GM10266 (cell line): ENCODE measurements around the gene MT1M.
"Not testable (repeated sequence)": the region's sequence is repeated elsewhere in the genome, so short reads cannot be mapped to it uniquely, and the experiment has no call there.

Source experiments
- DNase-seq: peaks from one replicate; pipeline ENCODE4 v3.0.0; 2012; ENCODE audit errors: extremely low spot score
- TF ChIP-seq, protein P1 (sequence below): IDR thresholded peaks from 2 replicates; pipeline ENCODE4 v1.5.1; 2012; ENCODE audit warnings: mild to moderate bottlenecking, low read depth; ENCODE audit not compliant: control insufficient read depth, insufficient read depth; ENCODE audit errors: missing control alignments

Gene MT1M

GRCh38 chr16:56667581-56668571, 35.4 kb downstream of the MT1M start, which contains the start of gene MT1G:
TSS of gene MT1G (minus strand) at chr16:56668065. CDS start at chr16:56667993, 72 bp downstream.
- TF ChIP-seq, protein P1, sequence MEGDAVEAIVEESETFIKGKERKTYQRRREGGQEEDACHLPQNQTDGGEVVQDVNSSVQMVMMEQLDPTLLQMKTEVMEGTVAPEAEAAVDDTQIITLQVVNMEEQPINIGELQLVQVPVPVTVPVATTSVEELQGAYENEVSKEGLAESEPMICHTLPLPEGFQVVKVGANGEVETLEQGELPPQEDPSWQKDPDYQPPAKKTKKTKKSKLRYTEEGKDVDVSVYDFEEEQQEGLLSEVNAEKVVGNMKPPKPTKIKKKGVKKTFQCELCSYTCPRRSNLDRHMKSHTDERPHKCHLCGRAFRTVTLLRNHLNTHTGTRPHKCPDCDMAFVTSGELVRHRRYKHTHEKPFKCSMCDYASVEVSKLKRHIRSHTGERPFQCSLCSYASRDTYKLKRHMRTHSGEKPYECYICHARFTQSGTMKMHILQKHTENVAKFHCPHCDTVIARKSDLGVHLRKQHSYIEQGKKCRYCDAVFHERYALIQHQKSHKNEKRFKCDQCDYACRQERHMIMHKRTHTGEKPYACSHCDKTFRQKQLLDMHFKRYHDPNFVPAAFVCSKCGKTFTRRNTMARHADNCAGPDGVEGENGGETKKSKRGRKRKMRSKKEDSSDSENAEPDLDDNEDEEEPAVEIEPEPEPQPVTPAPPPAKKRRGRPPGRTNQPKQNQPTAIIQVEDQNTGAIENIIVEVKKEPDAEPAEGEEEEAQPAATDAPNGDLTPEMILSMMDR, result no peak
- no peak for DNase-seq

- TF ChIP-seq, protein P1, result no peak
- no peak for DNase-seq
Measured at GRCh38 chr16:56669005-56669839, 36.8 kb downstream of the MT1M start, which contains the start of gene MT1H. TSS of gene MT1H (plus strand) at chr16:56669814. CDS start at chr16:56669885, 71 bp downstream.

GRCh38 chr16:56669840-56670619, 37.6 kb downstream of the MT1M start:
- DNase-seq, result no peak
- TF ChIP-seq, protein P1, result no peak

- TF ChIP-seq, protein P1, result no peak
- DNase-seq, result no peak
Measured at GRCh38 chr16:56670620-56670934, 38.1 kb downstream of the MT1M start.

- DNase-seq, result not testable (repeated sequence)
Measured at GRCh38 chr16:56671691-56672090, 39.2 kb downstream of the MT1M start.

DNA sequence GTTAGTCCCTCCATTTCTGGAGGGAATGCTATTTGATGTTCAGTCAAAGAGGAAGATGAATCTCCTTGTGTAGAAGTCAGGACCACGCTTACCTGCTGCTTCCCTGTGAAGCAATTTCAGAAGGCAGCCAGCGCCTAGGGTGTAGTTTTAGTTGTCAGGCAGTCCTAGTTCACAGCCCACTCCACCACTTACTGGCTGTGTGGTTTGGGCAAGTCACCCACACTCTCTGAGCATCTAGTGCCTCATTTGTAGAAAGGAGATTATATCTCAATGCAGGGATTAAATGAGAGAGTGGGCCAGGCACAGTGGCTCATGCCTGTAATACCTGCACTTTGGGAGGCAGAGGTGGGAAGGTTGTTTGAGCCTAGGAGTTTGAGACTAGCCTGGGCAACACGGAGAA, 39.7 kb downstream of the MT1M start:
- not testable (repeated sequence) for DNase-seq

GRCh38 chr16:56672761-56673536, 40.5 kb downstream of the MT1M start:
- TF ChIP-seq, protein P1, result no peak

More at GRCh38 chr16:56672761-56673536, 40.5 kb downstream of the MT1M start:
- no peak for DNase-seq
